Lung (tissue), 12 donors: Measurements from ENCODE around the gene NTRK3. TPM values are rescaled to one million over a fixed set of nuclear protein-coding genes. Genes with fewer than 3 reads are reported as not detected.

ENCODE experiments used
- ATAC-seq: fragments of 200-7000 bp; cut with Tn5 transposase; one replicate; pipeline ENCODE4 v1.9.1; 2020; ENCODE audit warnings: moderate number of reproducible peaks; ENCODE audit not compliant: insufficient read depth, low FRiP score
- DNase-seq, 3 donors: peaks; one replicate each; pipeline ENCODE4 v3.0.0-alpha.2; 2013 to 2017
- H3K27ac ChIP-seq, 2 donors: one replicate each; pipeline ENCODE4 v1.5.1; 2013; ENCODE audit warnings: mild to moderate bottlenecking in 2 of 2, moderate library complexity in 2 of 2, control low read depth in 1 of 2, inconsistent platforms in 1 of 2, low read depth in 1 of 2, low read length in 1 of 2
- H3K27me3 ChIP-seq, 3 donors: one replicate each; pipeline ENCODE4 v1.5.1; 2013; ENCODE audit warnings: low read length in 2 of 3; ENCODE audit not compliant: control insufficient read depth in 3 of 3, insufficient read depth in 3 of 3
- H3K36me3 ChIP-seq, 4 donors: one replicate each; pipeline ENCODE4 v1.5.1; 2013; ENCODE audit warnings: low read length in 4 of 4, mild to moderate bottlenecking in 1 of 4, moderate library complexity in 1 of 4; ENCODE audit not compliant: control insufficient read depth in 4 of 4, insufficient read depth in 4 of 4
- H3K4me1 ChIP-seq, 5 donors: one replicate each; pipeline ENCODE4 v1.5.1; 2013; ENCODE audit warnings: low read length in 5 of 5, mild to moderate bottlenecking in 2 of 5, moderate library complexity in 1 of 5; ENCODE audit not compliant: control insufficient read depth in 5 of 5, insufficient read depth in 5 of 5
- H3K4me3 ChIP-seq: one replicate; pipeline ENCODE4 v1.5.1; 2013; ENCODE audit warnings: mild to moderate bottlenecking, control low read depth, moderate library complexity
- H3K9ac ChIP-seq, 2 donors: one replicate each; pipeline ENCODE4 v1.5.1; 2013; ENCODE audit warnings: low read length in 2 of 2, control low read depth in 1 of 2; ENCODE audit not compliant: insufficient read depth in 1 of 2
- H3K9me3 ChIP-seq, 4 donors: one replicate each; pipeline ENCODE4 v1.5.1; 2013; ENCODE audit warnings: low read length in 3 of 4, mild to moderate bottlenecking in 1 of 4, moderate library complexity in 1 of 4; ENCODE audit not compliant: control insufficient read depth in 4 of 4, insufficient read depth in 3 of 4
- CTCF ChIP-seq: IDR thresholded peaks from 2 replicates; pipeline ENCODE4 v1.5.1; 2012; ENCODE audit warnings: mild to moderate bottlenecking; ENCODE audit errors: control extremely low read depth, extremely low read depth
- WGBS, 2 donors: extraction: QIAGEN DNeasy Blood & Tissue Kit; methylation state at CpG; one replicate each; pipeline ENCODE4 v1.1.7; 2013; 5-methylcytosine and 5-hydroxymethylcytosine counted together
- polyA plus RNA-seq, 2 donors: library from polyadenylated mRNA; stranded (reverse); fragments of 200-250 nt; gene quantifications; one replicate each; pipeline ENCODE4 v1.2.1, GENCODE V29; 2013
- total RNA-seq, 2 donors: library from RNA; depleted of rRNA in 1 of 2; stranded (reverse); fragments of >200 nt in 1 of 2; gene quantifications; one replicate each; pipeline ENCODE4 v1.2.1, GENCODE V29; 2014 to 2021
- donor health status: control.
- donor health status: control.
- donor health status: Bipolar disorder and iron deficiency.
- donor health status: healthy.
- donor health status: DM: yes; HTN: yes; CAD: no.

NTRK3 gene
- total and polyA plus RNA-seq, 4 donors = 0.44 to 11.0 (median 4.2) TPM

- no peak for DNase-seq
- H3K27ac ChIP-seq = no peak overlapping the region
- no peak for ATAC-seq
- H3K4me3 ChIP-seq = no peak overlapping the region
- H3K9me3 ChIP-seq = no peaks in the 10 kb centered on the region
- 31 to 42% methylated on average over 5 of the region's 5 CpGs for WGBS, 2 donors
- no peaks in the 10 kb centered on the region for H3K36me3 ChIP-seq
- no peak for TF ChIP-seq CTCF
- H3K9ac ChIP-seq = no peak overlapping the region
- no peaks in the 10 kb centered on the region for H3K4me1 ChIP-seq
- no peaks in the 10 kb centered on the region for H3K27me3 ChIP-seq
These were observed 31.1 kb downstream of the NTRK3 start for GRCh38 chr15:88225461-88225860.

GRCh38 chr15:88223084-88223483 is 33.5 kb downstream of the NTRK3 start:
- DNase-seq = no peak
- Histone ChIP-seq H3K36me3 (no peaks in the 10 kb centered on the region), H3K9me3 (no peaks in the 10 kb centered on the region), H3K27me3 (no peaks in the 10 kb centered on the region), H3K27ac (no peak overlapping the region), H3K9ac (no peak overlapping the region), H3K4me1 (peaks cover 0 to 6% (median 0%) of the 10 kb centered on the region in 5 donors), H3K4me3 (no peak overlapping the region)
- TF ChIP-seq CTCF = no peak
- 69 to 70% methylated on average over 14 of the region's 14 CpGs for WGBS, 2 donors
- ATAC-seq = no peak

GRCh38 chr15:88221836-88222235 is 34.7 kb downstream of the NTRK3 start:
- H3K4me1 ChIP-seq = peaks cover 0 to 6% (median 0%) of the 10 kb centered on the region in 5 donors
- WGBS, 2 donors = 68 to 81% methylated on average over 6 of the region's 6 CpGs
- ATAC-seq (no peak), DNase-seq (no peak)
- no peaks in the 10 kb centered on the region for H3K27me3 ChIP-seq
- no peaks in the 10 kb centered on the region for H3K9me3 ChIP-seq
- no peak overlapping the region for H3K4me3 ChIP-seq
- no peak overlapping the region for H3K27ac ChIP-seq
- no peak overlapping the region for H3K9ac ChIP-seq
- no peak for TF ChIP-seq CTCF
- no peaks in the 10 kb centered on the region for H3K36me3 ChIP-seq
